Fibroblast of lung (primary cell): ENCODE measurements around the gene TMEM198.

Source experiments
- CTCF ChIP-seq, 2 donors: IDR thresholded peaks in 1 of 2; conservative IDR thresholded peaks in 1 of 2; 1 replicate in 1 of 2; 2 replicates in 1 of 2; pipeline ENCODE4 v1.5.1; 2011 to 2012; ENCODE audit warnings: low read length in 2 of 2, control low read depth in 1 of 2, inconsistent platforms in 1 of 2, low read depth in 1 of 2, mild to moderate bottlenecking in 1 of 2
- EZH2 ChIP-seq: IDR thresholded peaks from 2 replicates; pipeline ENCODE4 v1.5.1; 2012; ENCODE audit warnings: low read length, control low read depth, mild to moderate bottlenecking; ENCODE audit errors: missing control alignments

- no peak for TF ChIP-seq CTCF (conservative IDR thresholded peaks at IDR 0.05 in 1 of 2, IDR thresholded peaks at IDR 0.05 in 1 of 2; ENCODE audit: low read depth in 1 of 2, low read length in 2 of 2)
- no peak for TF ChIP-seq EZH2
Observed at GRCh38 chr2:219592736-219593135, 48.9 kb downstream of the TMEM198 start.
